Ishikawa (cell line): ENCODE results near the gene MTAP.

Experiments
- CEBPB ChIP-seq: IDR thresholded peaks from 2 replicates; pipeline ENCODE4 v1.6.1; 2012
- MAX ChIP-seq: IDR thresholded peaks from 2 replicates; pipeline ENCODE4 v1.6.1; 2012
- ZBTB7A ChIP-seq: IDR thresholded peaks from 2 replicates; pipeline ENCODE4 v1.6.1; 2012; ENCODE audit warnings: low read depth

DNA sequence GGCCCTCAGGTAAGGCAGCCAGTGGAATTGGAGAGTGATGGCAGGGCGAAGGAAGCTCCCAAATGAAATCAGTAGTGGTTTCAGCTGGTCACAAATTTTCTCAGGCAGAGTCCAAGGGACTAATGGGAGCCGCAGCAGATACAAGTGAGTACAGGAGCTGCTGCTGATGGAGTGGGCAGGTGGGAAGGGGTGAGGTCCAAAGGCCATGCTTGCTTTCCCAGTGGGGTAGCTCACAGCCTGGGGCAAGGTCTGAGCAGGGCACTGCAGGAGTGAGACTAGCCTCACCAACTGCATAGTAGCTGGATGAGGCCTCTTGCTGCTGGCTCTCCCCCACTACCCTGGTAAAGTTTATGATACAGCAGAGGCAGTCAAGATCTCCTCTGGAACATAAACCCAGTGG, 38.2 kb downstream of the MTAP start:
- TF ChIP-seq ZBTB7A, result no peak
- TF ChIP-seq CEBPB, result no peak
- TF ChIP-seq MAX, result no peak
